Measurements from ENCODE around the gene ROBO1.

DNA sequence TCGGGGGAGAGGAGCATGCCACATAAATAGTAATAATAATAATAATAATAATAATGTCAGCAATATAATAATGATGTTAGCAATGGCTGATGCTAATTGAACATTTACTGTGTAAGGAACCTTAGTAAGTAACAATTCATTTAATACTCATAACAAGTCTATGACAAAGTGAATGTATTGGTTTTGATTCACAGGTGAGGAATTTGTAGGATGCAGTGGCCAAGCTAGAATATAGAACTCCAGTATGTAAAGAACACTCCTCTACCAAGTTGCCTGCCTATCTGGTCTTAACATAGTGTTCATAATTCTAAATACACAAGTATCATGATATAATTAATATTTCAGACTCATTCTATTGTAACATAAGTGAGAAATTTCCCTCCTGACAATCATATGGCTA, 1016.5 kb downstream of the ROBO1 start:
- TF ChIP-seq, protein P1, sequence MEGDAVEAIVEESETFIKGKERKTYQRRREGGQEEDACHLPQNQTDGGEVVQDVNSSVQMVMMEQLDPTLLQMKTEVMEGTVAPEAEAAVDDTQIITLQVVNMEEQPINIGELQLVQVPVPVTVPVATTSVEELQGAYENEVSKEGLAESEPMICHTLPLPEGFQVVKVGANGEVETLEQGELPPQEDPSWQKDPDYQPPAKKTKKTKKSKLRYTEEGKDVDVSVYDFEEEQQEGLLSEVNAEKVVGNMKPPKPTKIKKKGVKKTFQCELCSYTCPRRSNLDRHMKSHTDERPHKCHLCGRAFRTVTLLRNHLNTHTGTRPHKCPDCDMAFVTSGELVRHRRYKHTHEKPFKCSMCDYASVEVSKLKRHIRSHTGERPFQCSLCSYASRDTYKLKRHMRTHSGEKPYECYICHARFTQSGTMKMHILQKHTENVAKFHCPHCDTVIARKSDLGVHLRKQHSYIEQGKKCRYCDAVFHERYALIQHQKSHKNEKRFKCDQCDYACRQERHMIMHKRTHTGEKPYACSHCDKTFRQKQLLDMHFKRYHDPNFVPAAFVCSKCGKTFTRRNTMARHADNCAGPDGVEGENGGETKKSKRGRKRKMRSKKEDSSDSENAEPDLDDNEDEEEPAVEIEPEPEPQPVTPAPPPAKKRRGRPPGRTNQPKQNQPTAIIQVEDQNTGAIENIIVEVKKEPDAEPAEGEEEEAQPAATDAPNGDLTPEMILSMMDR (IDR thresholded peaks at IDR 0.05), result no peak
- TF ChIP-seq POLR2A (IDR thresholded peaks at IDR 0.05), result no peak
